ENCODE results near the gene PES1. TPM values are rescaled to one million over a fixed set of nuclear protein-coding genes. Genes with fewer than 3 reads are reported as not detected.
"Not testable (repeated sequence)": the region's sequence is repeated elsewhere in the genome, so short reads cannot be mapped to it uniquely, and the experiment has no call there.

PES1 gene
- total and polyA plus RNA-seq, 2 donors (not counting 3 experiments of a cell fraction or from before 2014, with no cell fraction given) = 110 to 135 TPM

DNA sequence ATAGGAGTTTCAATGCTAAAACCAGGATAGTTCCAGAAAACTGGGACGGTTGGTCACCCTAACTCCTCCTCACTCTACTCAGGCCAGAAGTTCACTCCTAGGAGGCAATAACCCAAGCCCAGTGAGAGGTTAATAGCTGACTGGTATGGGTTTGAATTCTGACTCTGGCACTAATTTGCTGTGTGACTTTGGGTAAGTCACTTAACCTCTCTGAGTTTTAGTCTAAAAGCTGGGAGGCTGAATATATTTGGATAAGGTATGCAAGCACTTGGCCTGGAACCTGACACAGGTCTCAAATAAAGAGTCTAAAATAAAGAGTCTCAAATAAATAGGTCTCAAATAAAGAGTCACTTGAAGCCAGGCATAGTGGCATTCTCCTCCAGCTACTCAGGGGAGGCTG is 39.0 kb downstream of the PES1 start:
- ChIA-PET POLR2A (no interaction called here), CTCF (interaction anchor here (1.0 kb wide), 1 partner anchor 8 kb away, joined by 3 read pairs; no protein-coding TSS in a partner anchor)
- intact Hi-C loops (cut with micrococcal nuclease) (no loop called here), dilution Hi-C loops (cut with MboI; ENCODE audit: extremely low pct_ligation_motif_present, low sequenced_read_pairs) (no loop called here)
- FAIRE-seq (no peak), DNase-seq (ENCODE audit: low read depth, low spot score) (no peak)
- H3K9me1 ChIP-seq (replicated peaks; ENCODE audit: control insufficient read depth, extremely low read depth, insufficient read depth, low read length) = no peaks in the 10 kb centered on the region
- no TSS peak for BruUV-seq (replicated peaks)
- TF ChIP-seq, protein P1, sequence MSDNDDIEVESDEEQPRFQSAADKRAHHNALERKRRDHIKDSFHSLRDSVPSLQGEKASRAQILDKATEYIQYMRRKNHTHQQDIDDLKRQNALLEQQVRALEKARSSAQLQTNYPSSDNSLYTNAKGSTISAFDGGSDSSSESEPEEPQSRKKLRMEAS (IDR thresholded peaks at IDR 0.05; ENCODE audit: insufficient read depth, insufficient read length) = no peak
- TF ChIP-seq POLR2AphosphoS5 (IDR thresholded peaks at IDR 0.05; ENCODE audit: insufficient read depth, low read depth, low read length) (no peak), JUN (IDR thresholded peaks at IDR 0.05; ENCODE audit: borderline replicate concordance, insufficient read depth, insufficient read length, low read depth) (no peak), GATA2 (IDR thresholded peaks at IDR 0.05; ENCODE audit: insufficient read depth, insufficient read length, low read depth, low read length) (no peak), POLR2A (IDR thresholded peaks at IDR 0.05; ENCODE audit: low read depth, low read length) (no peak), MYC (IDR thresholded peaks at IDR 0.05; ENCODE audit: low read depth, low read length) (no peak), FOS (IDR thresholded peaks at IDR 0.05; ENCODE audit: borderline replicate concordance, insufficient read depth, low read length) (no peak), EZH2 (IDR thresholded peaks at IDR 0.05; ENCODE audit: borderline replicate concordance, low read depth, low read length, severe bottlenecking) (no peak)
- TF ChIP-seq, protein P2, sequence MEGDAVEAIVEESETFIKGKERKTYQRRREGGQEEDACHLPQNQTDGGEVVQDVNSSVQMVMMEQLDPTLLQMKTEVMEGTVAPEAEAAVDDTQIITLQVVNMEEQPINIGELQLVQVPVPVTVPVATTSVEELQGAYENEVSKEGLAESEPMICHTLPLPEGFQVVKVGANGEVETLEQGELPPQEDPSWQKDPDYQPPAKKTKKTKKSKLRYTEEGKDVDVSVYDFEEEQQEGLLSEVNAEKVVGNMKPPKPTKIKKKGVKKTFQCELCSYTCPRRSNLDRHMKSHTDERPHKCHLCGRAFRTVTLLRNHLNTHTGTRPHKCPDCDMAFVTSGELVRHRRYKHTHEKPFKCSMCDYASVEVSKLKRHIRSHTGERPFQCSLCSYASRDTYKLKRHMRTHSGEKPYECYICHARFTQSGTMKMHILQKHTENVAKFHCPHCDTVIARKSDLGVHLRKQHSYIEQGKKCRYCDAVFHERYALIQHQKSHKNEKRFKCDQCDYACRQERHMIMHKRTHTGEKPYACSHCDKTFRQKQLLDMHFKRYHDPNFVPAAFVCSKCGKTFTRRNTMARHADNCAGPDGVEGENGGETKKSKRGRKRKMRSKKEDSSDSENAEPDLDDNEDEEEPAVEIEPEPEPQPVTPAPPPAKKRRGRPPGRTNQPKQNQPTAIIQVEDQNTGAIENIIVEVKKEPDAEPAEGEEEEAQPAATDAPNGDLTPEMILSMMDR (IDR thresholded peaks at IDR 0.05; ENCODE audit: extremely low read depth in 1 of 2, insufficient read depth in 1 of 2, low read depth in 1 of 2, low read length in 2 of 2) = no peak
- H3K36me3 ChIP-seq (ENCODE audit: control insufficient read depth in 2 of 2, extremely low read depth in 1 of 2, insufficient read depth in 2 of 2, low read length in 2 of 2) = no peaks in the 10 kb centered on the region
- no peak overlapping the region for H3K4me2 ChIP-seq (ENCODE audit: insufficient read depth, low read length)
- no peaks in the 10 kb centered on the region for H3K4me1 ChIP-seq (ENCODE audit: control insufficient read depth, extremely low read depth, insufficient read depth, low read length)
- no peaks in the 10 kb centered on the region for H3K9me3 ChIP-seq (replicated peaks; ENCODE audit: control insufficient read depth, insufficient read depth, low read length)
- no peak overlapping the region for H3K27ac ChIP-seq (ENCODE audit: insufficient read depth, low read depth, low read length)
- no peaks in the 10 kb centered on the region for H3K79me2 ChIP-seq (ENCODE audit: control insufficient read depth, insufficient read depth, low read length)
- peaks cover 0 to 4% of the 10 kb centered on the region in 2 experiments for H3K27me3 ChIP-seq (ENCODE audit: control insufficient read depth in 2 of 2, insufficient read depth in 2 of 2, low read length in 2 of 2)
- H2AFZ ChIP-seq (ENCODE audit: low read depth, low read length) = no peak overlapping the region
- H3K9ac ChIP-seq (replicated peaks; ENCODE audit: extremely low read depth, insufficient read depth, low read length) = no peak overlapping the region
- no peaks in the 10 kb centered on the region for H4K20me1 ChIP-seq (replicated peaks; ENCODE audit: control insufficient read depth, extremely low read depth, insufficient read depth, low read length)
- no peak overlapping the region for H3K4me3 ChIP-seq (replicated peaks in 1 of 3; ENCODE audit: insufficient read depth in 1 of 3, low read depth in 1 of 3, low read length in 3 of 3)

DNA sequence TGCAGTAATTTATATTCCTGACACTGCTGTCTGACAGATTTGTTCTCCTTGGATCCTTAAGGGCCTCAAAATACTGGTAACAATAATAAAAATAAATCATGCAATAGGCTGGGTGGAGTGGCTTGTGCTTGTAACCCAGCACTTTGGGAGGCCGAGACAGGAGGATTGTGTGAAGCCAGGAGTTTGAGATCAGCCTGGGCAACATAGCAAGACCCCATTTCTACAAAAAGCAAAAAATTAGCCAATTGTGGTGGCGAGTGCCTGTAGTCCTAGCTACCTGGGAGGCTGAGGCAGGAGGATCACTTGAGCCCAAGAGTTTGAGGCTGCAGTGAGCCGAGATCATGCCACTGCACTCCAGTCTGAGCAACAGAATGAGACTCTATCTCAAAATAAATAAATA is 39.9 kb downstream of the PES1 start:
- H3K27me3 ChIP-seq (ENCODE audit: control insufficient read depth in 2 of 2, insufficient read depth in 2 of 2, low read length in 2 of 2); H3K4me2 ChIP-seq (ENCODE audit: insufficient read depth, low read length); H3K9me1 ChIP-seq (replicated peaks; ENCODE audit: control insufficient read depth, extremely low read depth, insufficient read depth, low read length); POLR2A ChIA-PET; BruUV-seq (replicated peaks); H2AFZ ChIP-seq (ENCODE audit: low read depth, low read length); H3K4me3 ChIP-seq (replicated peaks in 1 of 3; ENCODE audit: insufficient read depth in 1 of 3, low read depth in 1 of 3, low read length in 3 of 3); CTCF ChIA-PET; intact Hi-C loops (cut with micrococcal nuclease); dilution Hi-C loops (cut with MboI; ENCODE audit: extremely low pct_ligation_motif_present, low sequenced_read_pairs); H3K36me3 ChIP-seq (ENCODE audit: control insufficient read depth in 2 of 2, extremely low read depth in 1 of 2, insufficient read depth in 2 of 2, low read length in 2 of 2); H4K20me1 ChIP-seq (replicated peaks; ENCODE audit: control insufficient read depth, extremely low read depth, insufficient read depth, low read length); H3K79me2 ChIP-seq (ENCODE audit: control insufficient read depth, insufficient read depth, low read length); H3K27ac ChIP-seq (ENCODE audit: insufficient read depth, low read depth, low read length); H3K9me3 ChIP-seq (replicated peaks; ENCODE audit: control insufficient read depth, insufficient read depth, low read length); DNase-seq (ENCODE audit: low read depth, low spot score); H3K4me1 ChIP-seq (ENCODE audit: control insufficient read depth, extremely low read depth, insufficient read depth, low read length); H3K9ac ChIP-seq (replicated peaks; ENCODE audit: extremely low read depth, insufficient read depth, low read length); FAIRE-seq: not testable (repeated sequence)

Measured in endothelial cell of umbilical vein (primary cell).